Spleen (tissue), 7 donors: ENCODE measurements around the gene FBXW10.
"Not testable (repeated sequence)": the region's sequence is repeated elsewhere in the genome, so short reads cannot be mapped to it uniquely, and the experiment has no call there.

Source experiments
- CTCF ChIP-seq, 11 experiments: fragments of 200-600 bp in 7 of 11; fragments of 450-650 bp in 4 of 11; sonication (generic) in 4 of 11; IDR thresholded peaks in 8 of 11; conservative IDR thresholded peaks in 3 of 11; 1 replicate in 7 of 11; 2 replicates in 4 of 11; pipeline versions ENCODE4 v1.4.0 to v1.8.0; 2016 to 2021; ENCODE audit warnings: antibody characterized with exemption in 11 of 11, inconsistent platforms in 4 of 11, mild to moderate bottlenecking in 1 of 11
- POLR2A ChIP-seq, 3 donors: fragments of 450-650 bp; IDR thresholded peaks; one replicate each; pipeline ENCODE4 v1.5.1; 2017; ENCODE audit warnings: antibody characterized with exemption in 3 of 3, mild to moderate bottlenecking in 1 of 3
- donor health status: DM: no; HTN: no; CAD: no; lungs with moderate emphysema.
- donor health status: DM: no; HTN: no; CAD: no.
- donor health status: DM: no; HTN: no; CAD: no.

GRCh38 chr17:18821430-18821829, 77.6 kb downstream of the FBXW10 start:
- TF ChIP-seq CTCF (IDR thresholded peaks at IDR 0.05 in 8 of 11, conservative IDR thresholded peaks at IDR 0.05 in 3 of 11); POLR2A (IDR thresholded peaks at IDR 0.05): not testable (repeated sequence)
